ENCODE data around the gene IGFBP5.

- TF ChIP-seq EZH2phosphoT487 (IDR thresholded peaks at IDR 0.05; ENCODE audit: borderline replicate concordance, low read depth): no peak
- TF ChIP-seq FOSL2 (IDR thresholded peaks at IDR 0.05; ENCODE audit: borderline replicate concordance, low read depth): no peak
- TF ChIP-seq CTCF (IDR thresholded peaks at IDR 0.05): no peak
- no peak for TF ChIP-seq POLR2AphosphoS5 (IDR thresholded peaks at IDR 0.05; ENCODE audit: low read depth, low read length)
- no peak for TF ChIP-seq FOXJ3 (CRISPR knock-in tag; IDR thresholded peaks at IDR 0.05)
- no peak for TF ChIP-seq YY1 (IDR thresholded peaks at IDR 0.05; ENCODE audit: low read depth)
- no peak for TF ChIP-seq PBX3 (IDR thresholded peaks at IDR 0.05)
- no peak for TF ChIP-seq EP300 (IDR thresholded peaks at IDR 0.05; ENCODE audit: borderline replicate concordance in 1 of 2, low read depth in 1 of 2, low read length in 1 of 2)
- TF ChIP-seq TAF1 (IDR thresholded peaks at IDR 0.05; ENCODE audit: borderline replicate concordance, low read depth, low read length): no peak
- TF ChIP-seq ZBTB33 (IDR thresholded peaks at IDR 0.05; ENCODE audit: borderline replicate concordance, low read depth): no peak
Observed at GRCh38 chr2:216694826-216695217, 527 bp downstream of the IGFBP5 start.
